Smooth muscle cell of the coronary artery (primary cell): ENCODE results near the gene SLC19A3. TPM values are rescaled to one million over a fixed set of nuclear protein-coding genes. Genes with fewer than 3 reads are reported as not detected.

Source experiments
- total RNA-seq: library from RNA; depleted of rRNA; stranded (reverse); fragments of >200 nt; gene quantifications from 2 replicates; pipeline ENCODE4 v1.2.3, GENCODE V29; 2014; ENCODE audit warnings: low replicate concordance

The SLC19A3 gene
- total RNA-seq: 0.23 and 2.1 TPM in 2 replicates

GRCh38 chr2:227717687-227718567 lies at the start of gene SLC19A3:
SLC19A3 (minus strand) TSS chr2:227718028; CDS start chr2:227702318, 15,710 bp downstream.

DNA sequence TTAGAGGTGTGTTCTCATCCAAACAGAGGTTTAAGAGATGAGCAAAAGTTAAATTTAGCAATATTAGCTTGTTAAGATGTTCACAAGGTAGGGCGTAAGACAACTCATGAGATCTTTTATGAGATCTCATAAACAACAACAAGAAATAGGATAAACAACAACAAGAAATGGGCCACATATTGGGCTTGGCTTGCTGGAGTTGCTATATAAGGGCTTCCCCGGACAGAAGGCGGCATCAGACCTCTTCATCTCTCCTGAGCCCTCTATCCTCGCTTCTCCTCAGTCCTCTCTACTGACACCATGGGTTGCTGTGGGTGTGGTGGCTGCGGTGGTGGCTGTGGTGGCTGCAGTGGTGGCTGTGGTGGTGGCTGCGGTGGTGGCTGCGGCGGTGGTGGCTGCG lies 27.8 kb upstream of the SLC19A3 start, which contains the start of gene SCYGR8:
SCYGR8 (plus strand) TSS at position 301 of the 400 bp plus-strand sequence; CDS start at position 301, 0 bp downstream.

GRCh38 chr2:227728035-227728434 lies 10.2 kb upstream of the SLC19A3 start, which contains the start of gene SCYGR7:
SCYGR7 (plus strand) TSS chr2:227728335; CDS start chr2:227728335, 0 bp downstream.

DNA sequence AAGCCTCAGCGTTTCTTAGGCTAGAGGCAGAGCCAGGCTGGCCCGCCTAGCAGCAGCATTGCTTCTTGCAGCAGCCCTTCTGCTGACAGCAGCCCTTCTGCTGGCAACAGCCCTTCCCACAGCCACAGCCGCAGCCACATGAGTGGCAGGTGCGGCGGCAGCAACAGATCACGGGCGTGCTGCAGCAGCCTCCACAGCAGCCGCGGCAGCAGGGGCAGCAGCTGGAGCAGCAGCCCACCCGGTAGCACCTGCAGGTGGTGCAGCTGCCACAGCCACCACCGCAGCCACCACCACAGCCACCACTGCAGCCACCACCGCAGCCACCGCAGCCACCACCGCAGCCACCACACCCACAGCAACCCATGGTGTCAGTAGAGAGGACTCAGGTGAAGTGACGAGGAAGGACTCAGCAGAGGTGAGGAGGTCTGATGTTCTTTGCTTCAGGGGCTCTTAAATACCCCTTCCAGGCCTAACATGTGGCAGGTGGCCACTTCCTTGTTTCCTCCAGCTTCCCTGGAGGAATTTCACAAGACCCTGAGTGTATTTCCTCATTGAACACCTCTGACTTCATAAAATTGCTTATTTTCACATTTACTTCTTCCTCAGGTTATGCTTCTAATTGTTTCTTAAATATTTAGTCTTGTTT lies 6.7 kb upstream of the SLC19A3 start, which contains the start of gene SCYGR6:
SCYGR6 (minus strand) TSS at position 364 of the 646 bp plus-strand sequence; CDS start at position 364, 0 bp downstream.

DNA sequence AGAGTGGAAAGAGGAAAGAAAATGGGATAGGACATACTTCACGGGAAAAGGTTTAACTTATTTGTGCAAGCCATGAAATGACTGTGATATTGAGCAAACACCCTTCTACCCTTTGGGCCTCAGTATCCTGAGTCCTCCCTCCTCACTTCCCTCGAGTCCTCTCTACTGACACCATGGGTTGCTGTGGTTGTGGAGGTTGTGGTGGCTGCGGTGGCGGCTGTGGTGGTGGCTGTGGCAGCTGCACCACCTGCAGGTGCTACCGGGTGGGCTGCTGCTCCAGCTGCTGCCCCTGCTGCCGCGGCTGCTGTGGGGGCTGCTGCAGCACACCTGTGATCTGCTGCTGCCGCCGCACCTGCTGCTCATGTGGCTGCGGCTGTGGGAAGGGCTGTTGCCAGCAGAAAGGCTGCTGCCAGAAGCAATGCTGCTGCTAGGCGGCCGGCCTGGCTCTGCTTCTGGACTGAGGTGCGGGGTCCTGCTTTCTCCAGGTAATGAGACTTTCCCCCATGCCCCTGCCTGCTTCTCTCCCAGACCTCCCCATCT lies 51.1 kb downstream of the SLC19A3 start, which contains the start of gene SCYGR5:
SCYGR5 (plus strand) TSS at position 174 of the 540 bp plus-strand sequence; CDS start at position 174, 0 bp downstream.

Other genes starting within 250 kb of the SLC19A3 start
- 33.2 and 42.2 TPM in 2 replicates for gene AGFG1, start 245.9 kb downstream of the SLC19A3 start, total RNA-seq
- gene SCYGR2, start 119.1 kb downstream of the SLC19A3 start, total RNA-seq: not detected in 2 replicates
- not detected in 2 replicates for gene SCYGR3, start 103.2 kb downstream of the SLC19A3 start, total RNA-seq
- under 0.01 TPM in 1 of 2 replicates, not detected in the other for gene SCYGR4, start 100.5 kb downstream of the SLC19A3 start, total RNA-seq
- gene SCYGR5, start 51.2 kb downstream of the SLC19A3 start, total RNA-seq: not detected in 2 replicates
- gene SCYGR6, start 6.7 kb upstream of the SLC19A3 start, total RNA-seq: not detected in 2 replicates
- not detected in 2 replicates for gene SCYGR7, start 10.3 kb upstream of the SLC19A3 start, total RNA-seq
- not detected in 2 replicates for gene SCYGR8, start 27.9 kb upstream of the SLC19A3 start, total RNA-seq
- gene CCL20, start 95.8 kb upstream of the SLC19A3 start, total RNA-seq: 0.30 TPM in 1 of 2 replicates, not detected in the other
- 0.12 and 9.5 TPM in 2 replicates for gene DAW1, start 153.6 kb upstream of the SLC19A3 start, total RNA-seq